HS-5 (cell line): Measurements from ENCODE around the gene RAB35.
A peak's percentile ranks its signal among the peaks of the same experiment; 100 is the strongest.

ENCODE experiments used
- DNase-seq: peaks from one replicate; pipeline ENCODE4 v3.0.0-alpha.2; 2012; ENCODE audit warnings: low read depth

RAB35 gene

GRCh38 chr12:120086801-120087621, 29.5 kb downstream of the RAB35 start:
- peak; percentile 97 for DNase-seq

DNA sequence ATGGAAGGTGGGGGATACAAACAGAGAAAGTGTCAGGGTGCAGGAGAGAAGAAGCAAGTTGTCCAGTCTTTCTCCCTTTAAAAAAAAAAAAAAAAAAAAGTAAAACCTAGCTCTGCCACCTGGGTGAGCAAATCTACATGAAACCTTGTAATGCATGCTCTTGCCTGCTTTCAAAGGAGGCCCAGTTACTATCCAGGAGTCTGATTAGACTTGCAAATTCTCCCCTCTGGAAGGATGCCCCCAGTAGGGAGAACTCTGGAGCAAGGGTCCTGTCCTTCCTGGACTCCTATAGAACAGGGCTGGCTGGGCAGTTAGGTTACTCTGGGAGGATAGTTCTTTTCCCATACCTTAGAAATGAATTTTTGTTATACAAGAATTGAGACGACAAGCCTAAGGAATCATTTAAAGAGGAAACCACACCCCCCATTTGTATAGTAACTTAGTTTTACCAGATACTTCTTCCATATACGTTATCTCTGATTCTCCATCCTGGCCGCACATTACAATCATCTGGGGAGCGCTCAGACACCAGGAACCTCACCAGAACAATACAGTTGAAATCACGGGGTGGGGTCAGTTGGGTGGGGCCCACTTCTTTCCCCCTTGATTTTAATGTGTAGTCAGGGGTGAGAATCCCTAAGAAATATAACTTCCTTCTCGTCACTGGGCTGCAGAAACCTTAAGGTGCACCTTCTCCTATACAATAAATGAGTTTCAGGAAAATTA, 30.5 kb downstream of the RAB35 start:
- no peak for DNase-seq

GRCh38 chr12:120081641-120082040, 34.9 kb downstream of the RAB35 start:
- no peak for DNase-seq

GRCh38 chr12:120079411-120080400, 36.8 kb downstream of the RAB35 start:
- DNase-seq = no peak

DNA sequence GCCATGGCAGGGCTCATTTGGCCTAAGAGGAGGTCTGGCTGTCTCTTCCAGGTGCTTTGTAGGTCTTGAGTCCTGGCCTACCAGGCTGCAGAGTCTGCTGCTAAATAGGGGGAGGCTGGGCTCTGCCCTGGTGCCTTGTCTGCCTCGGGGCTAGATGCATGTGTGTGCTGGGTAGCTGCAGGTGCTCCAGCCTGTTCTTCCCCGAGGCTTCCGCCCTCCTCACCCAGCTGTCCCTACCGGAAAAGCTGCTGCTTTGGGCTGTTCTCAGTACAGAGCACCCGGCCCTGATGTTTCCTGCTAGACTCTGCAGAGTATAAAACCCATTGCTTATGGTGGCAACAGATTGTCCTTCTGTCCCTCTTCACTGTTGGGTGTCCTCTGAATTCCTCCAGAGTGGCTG, 37.7 kb downstream of the RAB35 start:
- DNase-seq = no peak

DNA sequence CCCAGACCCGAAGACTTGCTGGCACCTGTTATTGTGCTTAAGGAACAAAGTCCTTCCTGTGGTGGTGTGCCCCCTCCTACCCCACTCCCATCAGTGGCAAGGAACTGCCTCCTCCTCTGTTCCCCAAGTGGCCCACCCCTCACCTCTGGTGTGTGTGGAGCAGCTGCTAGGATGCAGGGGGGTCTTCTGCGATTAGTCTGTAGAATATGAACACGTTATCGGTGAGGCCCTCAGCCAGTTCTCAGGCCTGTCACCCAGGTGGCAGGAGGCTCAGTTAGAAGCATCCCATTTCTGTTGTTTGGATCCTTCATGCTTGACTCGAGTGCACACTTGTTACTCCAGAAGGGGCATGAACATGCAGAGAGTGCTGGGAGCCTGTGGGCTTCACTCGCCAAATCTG, 39.3 kb downstream of the RAB35 start:
- DNase-seq = no peak

DNA sequence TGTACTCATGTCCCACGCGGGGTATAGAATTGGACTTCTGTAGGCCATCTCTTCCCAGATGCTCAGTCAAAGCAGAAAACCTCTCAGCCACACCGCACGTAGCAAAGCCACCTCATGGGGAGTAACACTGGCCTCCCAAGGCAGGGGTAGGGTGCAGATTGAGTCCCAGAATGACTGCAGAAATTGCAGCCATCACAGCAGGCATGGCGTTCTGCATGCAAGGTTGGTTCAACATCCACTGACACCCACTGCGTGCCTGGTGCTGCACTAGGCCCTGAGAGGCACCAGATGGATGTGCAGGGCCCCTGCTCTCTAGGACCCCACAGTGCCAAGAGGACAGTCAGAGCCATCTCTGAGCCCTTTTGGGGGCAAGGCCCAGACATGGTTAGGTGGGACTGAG, 39.9 kb downstream of the RAB35 start:
- DNase-seq = no peak

GRCh38 chr12:120075034-120075616, 41.4 kb downstream of the RAB35 start:
- no peak for DNase-seq

DNA sequence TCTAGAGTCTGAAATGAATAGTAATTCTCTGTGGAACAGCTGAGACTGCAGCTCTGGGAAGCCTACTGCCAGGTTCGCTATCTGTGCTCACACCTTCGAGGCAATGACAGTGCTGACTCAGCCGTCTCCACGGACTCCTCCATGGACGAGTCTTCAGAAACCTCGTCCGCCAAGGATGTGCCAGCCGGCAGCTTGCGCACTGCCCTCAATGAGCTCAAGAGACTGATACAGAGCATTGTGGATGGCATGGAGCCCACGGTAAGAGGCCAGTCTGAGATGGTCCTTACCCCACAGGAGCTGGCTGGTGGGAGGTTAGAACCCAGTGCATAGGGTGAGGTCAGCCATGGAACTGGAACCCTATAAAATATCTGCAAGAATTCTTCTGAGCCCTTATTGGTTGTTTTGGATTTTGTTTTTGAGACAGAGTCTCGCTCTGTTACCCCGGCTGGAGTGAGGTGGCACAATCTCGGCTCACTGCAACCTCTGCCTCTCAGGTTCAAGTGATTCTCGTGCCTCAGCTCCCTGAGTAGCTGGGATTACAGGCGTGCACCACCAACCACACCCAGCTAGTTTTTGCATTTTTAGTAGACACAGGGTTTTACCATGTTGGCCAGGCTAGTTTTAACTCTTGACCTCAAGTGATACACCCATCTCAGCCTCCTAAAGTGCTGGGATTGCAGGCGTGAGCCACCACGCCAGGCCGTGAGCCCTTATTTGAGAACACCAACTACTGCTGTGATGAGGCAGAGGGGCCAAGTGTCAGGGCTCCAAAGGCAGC, 43.9 kb downstream of the RAB35 start:
- DNase-seq = no peak

- no peak for DNase-seq
These were observed 45.0 kb downstream of the RAB35 start for GRCh38 chr12:120071493-120072020.

DNA sequence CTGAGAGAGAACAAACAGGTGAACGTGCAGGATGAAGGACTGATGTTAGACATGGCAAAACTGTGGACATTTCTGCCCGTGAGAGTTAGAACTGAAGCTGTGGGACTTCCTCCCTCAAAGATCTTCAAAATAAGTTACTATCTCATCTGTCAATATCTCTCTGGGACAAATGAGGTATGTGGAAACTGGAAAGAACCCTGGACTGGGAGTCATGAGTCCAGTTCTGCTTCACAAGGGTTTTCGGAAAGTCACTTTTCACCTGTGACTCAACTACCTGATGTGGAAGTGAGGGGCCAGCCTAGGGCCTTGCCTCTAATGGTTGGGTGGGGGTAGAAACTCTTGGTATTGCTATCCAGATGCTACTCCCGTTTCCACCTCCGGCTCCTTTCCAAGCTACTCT, 47.3 kb downstream of the RAB35 start:
- DNase-seq = no peak

GRCh38 chr12:120067901-120068300, 48.7 kb downstream of the RAB35 start:
- DNase-seq = no peak

DNA sequence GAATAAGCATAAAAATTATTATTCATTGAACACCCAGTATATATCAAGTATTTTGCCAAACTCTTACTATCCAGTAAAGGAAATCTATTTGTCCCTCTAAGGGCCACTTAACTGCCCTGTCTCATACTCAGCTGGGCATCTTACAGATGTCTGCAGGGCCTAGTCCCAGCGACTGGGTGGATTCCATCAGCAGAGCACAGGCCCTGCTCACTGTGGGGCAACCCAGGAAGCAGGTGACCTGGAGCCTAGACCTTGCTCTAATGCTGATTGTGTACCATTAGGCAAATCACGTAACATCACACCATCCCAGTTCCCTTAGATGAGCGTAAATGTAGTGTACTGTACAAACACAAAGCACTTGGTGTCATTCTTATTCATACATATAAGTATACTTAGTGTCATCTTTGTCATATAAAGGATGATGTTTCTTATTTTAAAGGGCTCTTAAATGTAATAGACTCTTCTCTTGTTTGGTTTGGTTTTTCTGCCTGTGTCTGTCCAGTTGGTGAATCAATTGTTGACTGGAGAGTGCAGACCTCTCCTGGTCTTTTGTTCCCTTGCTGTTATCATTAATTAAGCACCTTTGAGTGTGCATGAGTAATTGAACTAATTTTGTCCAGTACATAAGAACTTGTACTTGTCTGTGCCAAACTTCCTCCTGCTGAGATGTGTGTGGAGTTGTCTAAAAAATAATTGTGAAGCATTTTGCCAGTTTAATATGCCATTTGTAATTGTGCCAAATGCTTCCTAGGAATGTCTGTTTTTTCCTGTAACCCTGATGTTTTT, 49.3 kb downstream of the RAB35 start:
- no peak for DNase-seq

- no peak for DNase-seq
These were observed 50.2 kb downstream of the RAB35 start for GRCh38 chr12:120066341-120066740.

DNA sequence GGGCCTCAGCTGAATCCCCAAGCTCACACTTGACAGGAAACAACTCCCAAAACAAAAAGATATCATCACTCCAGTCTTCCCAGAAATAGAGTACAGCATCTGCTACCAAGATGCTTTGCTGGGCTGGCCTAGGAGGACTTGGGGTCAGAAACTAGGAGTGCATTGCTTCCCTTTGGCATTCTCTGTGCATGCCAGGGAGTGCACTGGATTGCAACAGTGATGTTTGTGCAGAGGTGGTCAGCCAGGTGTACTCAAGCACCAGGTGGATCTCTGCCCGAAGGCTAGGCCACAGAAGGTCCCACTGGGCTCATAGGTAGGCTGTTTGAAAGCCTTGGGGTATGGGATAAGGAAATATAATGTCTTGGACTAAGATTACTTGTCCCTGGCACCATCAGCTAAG, 51.1 kb downstream of the RAB35 start:
- no peak for DNase-seq

DNA sequence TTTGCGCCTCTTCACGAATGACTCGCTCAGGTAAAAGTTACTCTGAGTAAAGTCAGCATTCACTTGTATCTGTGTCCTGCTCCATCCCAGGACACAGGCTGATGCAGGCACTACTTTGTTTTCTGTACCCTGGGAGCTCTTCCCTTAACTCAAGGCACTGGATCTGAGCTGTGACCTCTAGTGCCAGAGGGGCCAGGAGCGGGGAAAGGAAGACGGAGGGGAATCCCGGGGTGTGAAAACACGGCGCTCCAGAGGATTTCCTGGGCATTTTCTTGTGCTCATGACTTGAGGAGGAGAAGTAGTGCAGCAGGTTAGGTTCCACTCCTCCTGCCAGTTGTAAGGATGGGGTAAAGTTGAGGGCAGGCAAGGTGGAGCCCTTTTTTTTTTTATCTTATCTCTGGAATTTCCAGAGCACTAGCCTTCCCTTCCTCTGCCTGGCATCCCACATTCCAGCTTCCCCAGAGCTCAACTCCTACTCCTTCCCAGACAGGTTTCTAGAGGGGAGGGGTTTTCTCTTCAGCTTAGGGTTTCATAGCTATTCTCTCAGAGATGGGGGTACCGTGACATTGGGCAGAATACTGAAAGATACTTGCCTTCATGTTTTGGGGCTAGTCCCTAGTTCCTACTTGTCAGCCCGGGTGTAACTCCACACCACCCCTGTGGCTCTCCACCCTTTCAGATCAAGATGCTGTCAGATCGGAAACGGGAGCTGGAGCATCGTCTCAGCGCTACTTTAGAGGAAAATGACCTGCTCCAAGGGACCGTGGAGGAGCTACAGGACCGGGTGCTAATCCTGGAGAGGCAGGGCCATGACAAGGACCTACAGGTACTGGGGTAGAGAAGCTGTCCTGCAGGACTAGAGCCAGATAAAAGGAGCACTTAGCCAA, 52.3 kb downstream of the RAB35 start:
- DNase-seq = no peak

DNA sequence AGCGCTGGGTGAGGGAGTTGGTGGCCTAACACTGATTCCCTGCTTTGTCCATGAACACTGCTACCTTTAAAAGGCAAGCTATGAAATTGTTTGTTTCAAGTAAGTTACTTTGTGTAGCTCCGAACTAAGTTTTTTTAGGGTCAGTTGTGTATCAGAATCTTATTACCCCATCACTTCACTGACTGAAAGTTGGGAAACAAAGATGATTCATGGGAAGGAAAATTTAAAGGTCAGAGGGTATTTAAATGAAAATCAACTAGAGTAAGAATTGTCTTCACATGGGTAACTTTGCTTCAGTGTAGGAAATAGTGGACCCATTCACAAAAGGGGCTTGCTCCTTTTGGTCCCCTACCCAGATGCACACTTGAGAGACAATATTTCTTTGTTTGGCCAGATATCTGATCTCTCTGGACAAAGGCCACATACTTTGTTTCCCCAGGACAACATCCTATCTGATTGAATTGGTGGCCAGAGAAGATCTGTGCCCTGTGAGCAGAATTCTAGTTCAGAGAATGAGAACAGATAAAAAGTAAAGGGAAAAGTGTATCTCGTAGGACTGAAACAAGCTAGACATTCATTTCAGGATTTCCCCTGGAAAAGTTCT, 53.5 kb downstream of the RAB35 start:
- DNase-seq = no peak

GRCh38 chr12:120061575-120062214, 54.9 kb downstream of the RAB35 start:
- DNase-seq = no peak
